ENCODE measurements around the gene PTGDS.

Gene PTGDS

GRCh38 chr9:136958898-136959850 lies 18.1 kb upstream of the PTGDS start:
- DNase-seq (ENCODE audit: low read depth): no peak

DNA sequence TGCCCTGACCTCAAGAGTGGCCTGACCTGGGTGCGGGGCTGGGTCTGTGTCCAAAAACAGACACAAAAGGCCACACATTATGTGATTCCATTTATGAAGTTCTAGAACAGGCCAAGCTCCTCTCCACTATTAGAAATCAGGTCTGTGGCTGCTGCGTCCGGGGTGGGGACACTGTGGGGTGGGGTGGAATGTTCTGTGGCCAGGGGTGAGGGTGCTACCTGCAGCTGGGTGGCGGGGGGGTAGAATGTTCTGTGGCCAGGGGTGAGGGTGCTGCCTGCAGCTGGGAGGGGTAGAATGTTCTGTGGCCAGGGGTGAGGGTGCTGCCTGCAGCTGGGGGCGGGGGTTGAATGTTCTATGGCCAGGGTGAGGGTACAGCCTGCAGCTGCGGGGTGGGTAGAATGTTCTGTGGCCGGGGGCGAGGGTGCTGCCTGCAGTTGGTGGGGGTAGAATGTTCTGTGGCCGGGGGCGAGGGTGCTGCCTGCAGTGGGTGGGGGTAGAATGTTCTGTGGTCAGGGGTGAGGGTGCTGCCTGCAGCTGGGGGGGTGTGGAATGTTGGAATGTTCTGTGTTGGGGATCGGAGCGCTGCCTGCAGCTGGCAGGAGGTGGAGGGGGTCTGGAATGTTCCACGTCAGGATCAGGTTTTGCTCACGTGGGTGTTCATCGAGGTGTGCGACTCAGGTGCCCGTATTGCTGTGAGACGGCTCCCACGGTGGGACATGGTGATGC lies 16.9 kb upstream of the PTGDS start:
- DNase-seq (ENCODE audit: low read depth): no peak

DNA sequence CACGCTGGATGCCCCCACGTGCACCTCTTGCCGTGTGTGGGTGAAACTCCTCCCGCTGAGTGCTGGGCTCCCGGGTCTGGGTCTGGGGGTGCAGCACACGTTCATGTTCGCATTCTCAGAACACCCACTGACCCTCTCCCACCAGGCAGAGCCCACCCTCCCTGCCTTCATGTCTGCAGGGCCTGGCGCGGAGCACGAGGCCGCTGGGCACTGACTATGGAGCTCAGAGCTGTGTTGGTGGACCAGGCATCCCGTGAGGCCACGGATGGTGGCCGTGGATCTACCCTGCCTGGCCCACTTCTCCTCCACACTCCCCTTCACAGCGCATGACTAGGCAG lies 16.4 kb upstream of the PTGDS start:
- no peak for DNase-seq (ENCODE audit: low read depth)

DNA sequence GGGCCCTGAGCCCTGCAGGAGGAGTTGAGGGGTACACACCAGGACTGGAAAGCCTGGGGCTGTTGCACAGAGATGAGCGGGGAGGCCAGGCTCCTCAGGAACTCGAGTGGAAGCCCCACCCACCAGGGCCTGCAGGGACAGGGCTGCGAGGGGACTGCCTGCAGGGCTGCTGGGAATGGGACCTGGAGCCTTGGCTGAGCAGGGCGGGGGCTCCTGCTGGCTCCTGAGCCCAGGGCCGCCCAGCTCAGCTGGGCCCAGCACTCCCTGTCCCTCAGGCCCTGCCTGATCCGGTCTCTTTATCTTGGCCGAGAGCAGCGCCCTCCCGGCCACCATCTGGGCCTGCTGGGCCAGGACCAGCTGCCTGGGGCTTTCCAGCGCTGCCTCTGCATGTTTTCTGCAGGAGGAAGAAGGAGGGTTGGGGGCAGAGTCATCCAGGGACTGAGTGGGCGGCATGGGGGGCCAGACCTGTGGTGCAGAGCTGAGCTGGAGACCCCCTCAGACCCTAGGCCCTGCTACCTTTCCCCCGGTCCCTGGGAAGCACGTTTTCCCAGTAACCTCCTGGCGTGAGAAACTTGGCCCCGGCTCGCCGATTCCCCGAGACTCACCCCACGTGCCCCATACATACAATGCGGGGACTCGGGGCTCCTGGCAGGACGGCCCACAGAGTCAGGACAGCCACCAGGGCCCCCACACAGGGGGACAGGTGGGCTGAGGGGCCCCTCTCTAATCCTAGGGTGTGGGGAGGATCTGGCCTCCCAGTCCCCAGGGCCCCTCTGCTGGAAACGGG lies 15.8 kb upstream of the PTGDS start:
- no peak for DNase-seq (ENCODE audit: low read depth)

DNA sequence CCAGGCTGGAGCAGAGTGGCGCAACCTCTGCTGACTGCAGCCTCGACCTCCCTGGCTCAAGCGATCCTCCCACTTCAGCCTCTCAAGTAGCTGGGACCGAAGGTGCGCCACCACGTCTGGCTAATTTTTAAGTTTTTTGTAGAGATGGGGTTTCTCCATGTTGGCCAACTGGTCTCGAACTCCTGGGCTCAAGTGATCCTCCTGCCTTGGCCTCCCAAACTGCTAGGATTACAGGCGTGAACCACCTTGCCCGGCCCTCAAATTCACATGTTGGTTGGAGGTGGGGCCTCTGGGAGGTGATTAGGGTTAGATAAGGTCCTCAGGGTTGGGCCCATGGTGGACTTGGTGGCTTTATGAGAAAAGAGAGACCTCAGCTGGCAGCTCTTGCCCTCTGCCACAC lies 15.1 kb upstream of the PTGDS start:
- no peak for DNase-seq (ENCODE audit: low read depth)

GRCh38 chr9:136962701-136963248 lies 14.5 kb upstream of the PTGDS start:
- no peak for DNase-seq (ENCODE audit: low read depth)

DNA sequence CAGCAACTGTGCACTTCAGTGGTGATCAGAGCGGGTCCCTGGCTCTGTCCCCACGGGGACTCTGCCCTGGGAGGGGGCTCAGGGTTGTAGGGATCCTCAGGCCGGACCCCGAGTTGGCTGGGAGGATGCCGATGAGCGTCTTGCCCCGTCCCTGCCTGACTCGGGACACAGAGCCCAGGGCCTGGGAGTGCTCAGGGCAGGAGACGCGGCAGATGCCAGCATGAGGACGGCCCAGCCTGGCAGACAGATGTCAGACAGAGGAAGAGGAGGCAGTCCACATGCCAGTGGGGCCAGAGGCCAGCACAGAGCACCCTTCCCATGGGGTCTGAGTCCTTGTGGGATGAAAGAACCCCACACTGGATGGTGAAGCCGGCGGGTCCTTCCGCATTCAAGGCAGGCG lies 14.0 kb upstream of the PTGDS start:
- DNase-seq (ENCODE audit: low read depth): no peak

DNA sequence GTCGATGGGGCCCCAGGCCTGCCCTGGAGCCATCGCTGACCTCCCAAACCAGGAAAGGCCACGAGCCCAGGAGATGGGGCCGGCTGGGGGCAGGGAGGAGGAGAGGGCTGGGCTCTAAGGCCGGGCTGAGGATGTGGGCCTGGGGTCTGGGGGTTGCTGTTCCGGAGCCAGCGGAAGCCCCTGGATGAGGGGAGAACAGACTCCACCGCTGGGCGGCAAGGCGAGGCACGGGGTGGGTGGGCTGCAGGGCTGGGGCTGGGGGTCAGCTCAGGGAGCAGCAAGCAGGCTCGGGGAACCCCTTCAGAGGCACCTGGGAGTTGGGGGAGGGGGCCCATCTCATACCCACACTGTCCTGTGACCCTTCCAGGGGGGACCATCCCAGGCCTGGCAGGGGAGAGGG lies 13.6 kb upstream of the PTGDS start:
- no peak for DNase-seq (ENCODE audit: low read depth)

- DNase-seq (ENCODE audit: low read depth): no peak
Observed at GRCh38 chr9:136964171-136964689, 13.1 kb upstream of the PTGDS start.

DNA sequence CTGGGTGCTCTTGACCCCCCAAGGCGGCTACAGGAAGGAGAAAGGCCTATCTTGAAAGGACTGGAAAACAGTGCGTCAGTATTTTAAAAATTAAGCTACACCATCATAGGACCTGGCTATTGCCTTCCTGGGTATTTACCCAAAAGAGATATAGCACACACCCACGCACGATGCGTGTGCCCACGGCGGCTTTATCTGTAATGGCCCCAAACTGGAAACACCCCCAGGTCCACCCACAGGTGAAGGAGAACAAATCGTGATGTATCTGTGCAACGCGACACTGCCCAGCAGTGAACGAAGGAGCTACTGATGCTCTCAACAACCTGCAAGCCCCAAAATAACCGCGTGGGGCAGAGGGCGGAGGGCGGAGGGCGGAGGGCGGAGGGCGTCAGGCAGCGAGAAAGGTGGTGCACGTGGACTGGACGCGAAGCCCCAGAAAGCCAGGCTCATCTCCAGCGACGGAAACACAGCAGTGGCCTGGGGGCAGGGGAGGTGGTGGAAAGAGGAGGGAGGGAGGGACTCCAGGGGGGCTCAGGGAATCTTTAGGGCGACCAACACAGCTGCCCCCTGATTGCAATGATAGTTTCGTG lies 12.4 kb upstream of the PTGDS start:
- DNase-seq (ENCODE audit: low read depth): no peak

GRCh38 chr9:136965771-136966484 lies 11.4 kb upstream of the PTGDS start:
- DNase-seq (ENCODE audit: low read depth): no peak

GRCh38 chr9:136968333-136969127 lies 8.8 kb upstream of the PTGDS start:
- DNase-seq (ENCODE audit: low read depth): no peak

GRCh38 chr9:136969150-136969549 lies 8.2 kb upstream of the PTGDS start:
- no peak for DNase-seq (ENCODE audit: low read depth)

GRCh38 chr9:136969774-136970173 lies 7.5 kb upstream of the PTGDS start:
- no peak for DNase-seq (ENCODE audit: low read depth)

DNA sequence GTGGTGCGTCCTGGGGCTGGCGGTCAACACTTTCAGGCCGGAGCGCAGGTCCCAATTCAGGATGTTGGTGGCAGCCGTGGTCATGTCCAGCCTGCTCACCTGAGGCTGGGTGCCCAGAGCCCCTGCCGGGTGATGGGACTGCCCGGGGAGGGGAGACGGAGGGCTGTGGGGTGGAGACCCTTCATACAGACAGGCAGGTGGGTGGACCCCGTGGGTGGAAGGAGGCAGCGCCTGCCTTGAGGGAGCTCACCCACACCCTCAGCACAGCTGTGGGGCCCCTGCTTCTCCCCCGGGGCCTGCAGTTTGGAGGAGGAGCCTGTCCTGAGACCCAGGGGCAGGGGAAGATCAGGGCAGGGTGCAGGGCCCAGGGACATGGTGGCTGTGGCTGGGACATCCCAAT lies 6.9 kb upstream of the PTGDS start:
- no peak for DNase-seq (ENCODE audit: low read depth)

DNA sequence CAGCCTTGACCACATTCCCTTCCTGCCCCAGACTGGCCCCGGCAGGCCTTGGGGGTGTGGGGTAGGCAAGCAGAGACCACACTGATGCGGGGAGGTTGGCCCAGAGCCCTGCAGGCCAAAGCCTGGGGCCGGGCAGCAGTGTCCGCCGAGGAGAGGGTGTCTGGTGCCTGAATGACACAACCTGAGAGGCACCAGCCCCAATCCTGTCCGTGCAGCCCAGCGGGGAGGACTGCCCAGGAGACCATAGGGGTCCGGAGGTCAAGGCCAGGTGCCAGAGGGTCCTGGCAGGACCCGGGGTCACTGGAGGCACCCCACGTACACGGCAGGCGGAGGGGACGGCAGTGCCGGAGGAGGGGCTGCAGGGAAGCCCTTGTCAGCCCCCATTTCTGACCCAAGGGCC lies 5.6 kb upstream of the PTGDS start:
- DNase-seq (ENCODE audit: low read depth): no peak

DNA sequence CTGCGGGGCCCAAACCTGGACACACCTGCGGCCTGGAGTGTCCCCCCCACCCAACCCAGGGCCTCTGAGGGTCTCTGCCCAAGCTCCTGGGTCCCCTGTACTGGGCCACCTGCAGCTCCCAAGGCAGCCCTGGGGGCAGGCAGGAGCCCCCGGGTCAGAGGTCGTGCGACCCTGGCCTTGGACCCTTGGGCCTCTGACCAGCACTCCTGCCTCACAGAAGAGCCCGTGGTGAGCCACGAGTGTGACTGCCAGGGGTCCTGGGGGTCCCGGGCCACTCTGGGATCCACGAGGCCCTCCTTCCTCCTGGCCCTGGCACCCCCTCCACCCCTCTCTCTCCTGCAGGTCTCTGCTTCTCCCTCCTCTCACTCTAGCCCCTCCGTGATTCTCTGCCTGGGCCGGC lies 5.0 kb upstream of the PTGDS start:
- no peak for DNase-seq (ENCODE audit: low read depth)

DNA sequence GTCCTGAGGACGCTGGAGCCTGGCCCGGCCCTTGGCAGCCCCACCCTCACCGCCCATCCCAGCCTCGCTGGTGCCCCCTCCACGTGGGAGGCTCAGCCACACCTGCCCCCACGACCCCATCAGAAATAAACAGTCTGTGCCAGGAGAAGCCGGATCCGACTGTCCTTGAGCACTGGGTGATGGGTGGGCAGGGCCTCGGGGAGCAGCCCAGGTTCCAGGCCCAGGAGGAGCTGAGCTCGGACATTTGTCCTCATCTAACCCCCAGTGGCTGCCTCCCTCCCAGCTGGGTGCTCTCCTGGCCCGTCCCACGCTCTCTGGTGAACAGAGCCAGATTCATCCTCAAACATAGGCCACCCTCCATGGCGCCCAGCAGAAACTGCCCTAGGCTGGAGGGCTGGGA lies 4.6 kb upstream of the PTGDS start:
- DNase-seq (ENCODE audit: low read depth): no peak

GRCh38 chr9:136973618-136974617 lies 3.4 kb upstream of the PTGDS start:
- no peak for DNase-seq (ENCODE audit: low read depth)
